Hematopoietic multipotent progenitor cell treated with erythropoietin and hydrocortisone succinate and interleukin-3 and kit ligand, for 8 days (in vitro differentiated cells): ENCODE results near the gene IL3.
"Not testable (repeated sequence)": the region's sequence is repeated elsewhere in the genome, so short reads cannot be mapped to it uniquely, and the experiment has no call there.

Experiments used
- DNase-seq: peaks from one replicate; pipeline ENCODE4 v3.0.0-alpha.2; 2015

Gene IL3

DNA sequence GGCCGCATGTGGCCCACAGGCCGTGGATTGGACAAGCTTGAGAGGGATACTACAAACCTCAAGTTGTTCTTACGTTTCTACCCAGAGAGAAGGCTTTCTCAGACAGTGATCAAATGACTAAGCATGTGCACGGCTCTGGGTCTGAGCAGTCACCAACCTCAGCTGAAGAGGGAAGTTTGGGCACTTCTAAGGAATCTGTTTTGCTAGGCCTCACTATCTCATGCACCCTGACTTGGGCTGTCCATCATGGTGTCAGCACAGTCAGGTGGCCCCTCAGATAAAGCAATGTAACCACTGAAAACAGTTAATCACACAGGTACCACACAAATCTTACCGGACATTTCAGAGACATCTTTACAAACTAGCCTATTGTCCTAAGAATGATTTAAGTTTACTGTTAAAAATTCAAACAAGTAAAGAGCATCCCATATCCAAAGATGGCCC, 37.7 kb downstream of the IL3 start:
- DNase-seq: peak; percentile 58

DNA sequence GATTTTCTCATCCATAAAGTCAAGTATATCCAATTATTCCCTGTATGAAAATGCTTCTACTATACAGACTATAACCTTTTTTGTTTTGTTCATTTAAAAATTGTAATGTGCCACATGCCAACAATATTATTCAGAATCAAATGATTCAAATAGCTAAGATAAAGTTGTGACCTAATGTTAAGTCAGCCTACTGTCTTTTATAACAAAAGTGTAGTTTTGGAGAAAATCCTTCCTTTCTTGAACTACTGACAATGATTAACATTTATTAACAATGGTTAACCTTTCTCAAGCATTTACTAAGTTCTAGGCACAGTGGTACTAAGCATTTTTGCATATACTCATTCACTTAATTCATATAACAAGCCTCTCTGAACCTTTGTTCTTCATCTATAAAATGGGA, 38.2 kb downstream of the IL3 start:
- no peak for DNase-seq

DNA sequence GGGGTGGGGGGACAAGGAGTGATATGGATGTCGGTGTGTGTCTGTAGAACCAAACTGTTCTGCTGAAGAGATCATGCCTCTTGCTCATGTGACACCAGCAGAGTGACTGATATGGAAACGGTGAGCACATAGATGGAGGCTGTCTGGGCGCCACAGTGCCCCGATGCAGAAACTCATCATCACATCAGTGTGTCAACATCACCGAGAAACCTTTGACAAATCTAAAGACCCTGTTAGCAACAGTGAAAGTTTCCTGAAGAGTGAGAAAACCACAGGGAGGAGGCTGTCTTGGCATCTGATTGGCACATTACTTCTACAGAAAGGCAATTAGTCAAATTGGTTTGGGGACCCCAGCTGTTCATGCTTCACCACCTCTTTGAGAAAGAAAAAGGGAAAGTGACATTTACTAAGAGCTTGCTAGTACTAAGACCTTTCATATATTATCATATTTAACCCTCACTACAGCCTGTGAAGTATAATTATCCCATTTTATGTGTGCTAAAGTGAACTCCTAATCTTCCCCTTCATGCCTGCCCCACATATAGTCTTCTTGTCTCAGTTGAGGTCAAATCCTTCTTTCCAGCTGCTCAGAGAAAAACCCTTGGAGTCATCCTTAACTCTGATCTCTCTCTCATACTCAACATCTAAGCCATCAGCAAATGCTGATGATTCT, 38.8 kb downstream of the IL3 start:
- DNase-seq: no peak

DNA sequence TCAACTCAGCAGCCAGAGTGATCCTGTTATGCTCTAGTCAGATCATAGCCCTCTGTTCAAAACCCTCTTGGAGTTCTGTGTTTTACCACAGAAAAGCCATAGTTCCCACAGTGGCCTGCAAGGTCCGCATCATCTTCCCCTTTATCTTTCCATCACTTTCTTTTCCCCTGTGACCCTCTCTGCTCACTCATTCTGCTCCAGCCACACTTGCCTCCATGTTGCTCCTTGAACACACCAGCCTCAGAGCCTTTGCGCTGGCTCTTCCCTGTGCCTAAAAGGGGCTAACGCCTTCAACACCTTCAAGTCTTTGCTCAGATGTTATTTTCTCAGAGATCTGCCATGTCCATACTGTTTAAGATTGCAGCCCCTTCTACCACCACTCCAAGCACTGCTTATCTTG, 39.5 kb downstream of the IL3 start:
- DNase-seq: no peak

DNA sequence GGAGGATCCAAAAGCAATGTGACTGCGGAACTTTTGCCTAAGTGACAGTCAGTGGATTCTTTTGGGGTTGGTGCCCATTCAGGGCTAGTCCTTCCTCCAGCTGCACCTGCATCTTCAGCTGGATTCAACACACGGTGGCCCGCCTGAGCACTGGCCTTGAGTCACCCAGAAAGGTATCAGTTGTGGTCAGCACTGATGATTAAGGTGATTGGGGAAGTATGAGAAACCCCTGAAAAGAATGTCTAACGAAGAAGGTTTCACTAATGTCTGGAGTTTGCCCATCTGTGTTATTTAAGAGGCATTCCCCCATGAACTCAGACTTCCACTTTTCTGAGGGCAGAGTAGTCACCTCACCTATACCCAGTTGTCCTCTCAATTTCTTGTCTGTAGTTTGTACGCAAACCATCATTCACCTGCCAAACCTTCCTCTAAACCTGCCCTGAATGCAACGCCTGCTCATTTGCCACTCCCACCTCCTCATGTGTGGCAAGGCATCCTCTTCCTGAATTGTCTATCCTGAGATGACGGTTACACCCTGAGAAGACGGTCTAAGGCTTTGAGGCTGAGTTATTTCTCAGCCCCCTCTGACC, 40.3 kb downstream of the IL3 start:
- DNase-seq: no peak

DNA sequence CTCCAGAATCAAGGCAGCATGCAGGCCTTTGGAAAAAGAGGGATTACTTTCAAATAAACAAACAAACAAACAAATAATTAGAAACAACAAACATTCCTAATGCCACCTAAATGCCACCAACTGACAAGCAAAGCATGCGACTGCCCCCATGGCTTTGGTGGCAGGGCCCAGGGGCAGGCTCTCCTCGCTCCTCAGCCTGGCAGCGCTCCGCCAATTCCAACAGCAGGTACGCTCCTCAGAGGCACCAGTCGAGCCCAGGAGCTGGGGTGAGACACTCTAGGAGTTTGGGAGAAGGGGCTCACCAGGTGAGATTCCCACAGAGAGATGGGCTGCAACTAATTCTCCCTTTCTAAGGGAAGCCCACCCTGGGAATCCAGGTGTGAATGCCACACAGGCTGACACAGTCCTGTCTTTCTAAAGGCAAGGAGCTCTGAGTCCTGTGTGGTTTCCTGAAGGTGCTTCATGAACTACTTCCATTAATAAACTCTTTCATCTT, 41.0 kb downstream of the IL3 start:
- no peak for DNase-seq

DNA sequence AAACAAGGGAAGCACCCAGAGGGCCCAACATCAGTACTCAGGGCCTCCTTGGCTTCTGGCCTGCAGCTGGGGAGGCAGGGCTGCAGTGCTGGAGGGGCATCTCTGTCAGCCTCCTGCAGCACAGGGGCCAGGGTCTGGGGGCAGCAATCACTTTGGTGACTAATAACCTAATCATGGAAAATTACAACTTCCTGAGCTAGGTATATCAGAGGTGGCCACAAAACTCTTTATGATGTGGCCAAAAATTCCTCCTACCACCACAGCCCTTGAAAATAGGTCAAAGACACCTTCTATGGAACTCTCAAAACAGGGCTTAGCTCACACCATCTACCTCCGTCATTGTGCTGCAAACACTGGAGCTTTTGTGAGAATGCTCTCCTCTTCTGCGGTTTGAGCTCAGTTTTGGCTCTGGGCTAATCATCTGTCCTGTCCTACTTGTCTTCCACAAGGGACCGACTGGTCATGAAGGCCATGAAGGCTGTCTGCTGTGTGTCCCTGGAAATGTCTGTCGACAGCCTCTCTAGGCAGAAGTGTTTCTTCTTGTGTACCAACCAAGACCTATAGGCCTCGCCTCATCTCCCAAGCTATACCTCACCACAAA, 41.7 kb downstream of the IL3 start:
- DNase-seq: no peak

DNA sequence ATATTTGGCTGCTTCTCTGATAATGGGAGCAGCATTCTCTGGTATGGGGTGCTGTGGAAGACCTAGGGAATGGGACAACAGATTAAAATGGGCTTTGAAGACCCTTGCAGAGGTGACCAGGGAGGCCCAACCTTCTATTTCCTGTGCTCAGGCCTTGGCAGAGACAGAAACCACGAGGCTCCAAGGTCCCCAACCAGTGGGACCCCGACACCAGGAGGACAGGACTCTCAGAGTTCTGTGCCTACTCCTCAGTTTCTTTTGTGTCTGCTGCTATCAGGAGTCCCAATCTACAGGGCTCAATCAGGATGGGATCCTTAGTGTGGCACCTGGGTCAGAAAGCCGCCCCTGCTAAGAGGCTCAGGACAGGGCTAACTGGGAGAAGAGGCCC, 42.5 kb downstream of the IL3 start:
- no peak for DNase-seq

DNA sequence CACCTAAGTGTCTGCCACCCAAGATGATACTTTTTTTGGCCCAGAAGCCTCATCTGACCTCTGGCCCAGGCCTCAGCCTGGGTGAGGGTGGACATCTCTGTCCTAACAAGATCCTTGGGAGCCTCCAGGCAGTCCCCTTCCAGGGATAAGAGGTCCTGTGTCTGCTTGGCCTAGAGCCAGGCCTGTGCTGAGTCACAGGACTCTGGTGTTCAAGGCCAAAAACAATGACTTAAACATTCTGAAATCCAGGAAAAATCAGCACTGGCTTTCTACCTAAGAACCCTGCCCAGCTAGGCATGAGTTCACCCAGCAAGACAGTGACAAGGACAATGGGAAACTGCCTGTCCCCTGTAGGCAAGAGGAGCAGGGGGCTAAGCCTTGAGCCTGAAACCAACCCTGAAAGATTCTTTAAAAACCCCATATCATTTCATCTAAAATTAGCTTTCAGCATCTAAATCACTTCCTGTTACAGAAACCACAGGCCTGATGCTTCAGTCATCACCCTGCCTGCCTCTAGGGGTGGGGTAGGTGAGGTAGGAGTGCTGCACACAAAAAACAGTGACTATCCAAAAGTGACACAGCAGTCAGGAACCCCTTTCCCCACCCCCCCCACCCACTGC, 43.0 kb downstream of the IL3 start:
- DNase-seq: peak; percentile 52

DNA sequence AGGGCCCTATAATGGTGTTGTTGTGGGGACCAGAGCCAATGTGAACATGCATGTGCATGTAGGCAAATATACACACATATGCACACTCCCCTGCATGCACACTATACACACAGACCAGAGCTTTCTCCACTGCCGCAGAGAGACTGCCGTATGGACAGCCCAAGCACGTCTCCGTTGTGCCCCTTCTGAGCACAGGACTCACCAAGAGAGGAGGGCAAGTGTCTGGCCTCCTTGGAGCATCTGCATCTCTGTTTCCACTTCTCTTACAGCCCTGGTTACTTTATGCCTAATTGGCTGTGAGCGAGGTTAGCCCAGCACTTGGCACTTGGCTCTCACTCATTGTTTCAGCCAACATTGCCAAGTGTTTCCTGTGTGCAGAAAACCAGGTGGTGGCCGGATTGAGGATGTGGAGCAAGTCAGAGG, 43.5 kb downstream of the IL3 start:
- DNase-seq: no peak

DNA sequence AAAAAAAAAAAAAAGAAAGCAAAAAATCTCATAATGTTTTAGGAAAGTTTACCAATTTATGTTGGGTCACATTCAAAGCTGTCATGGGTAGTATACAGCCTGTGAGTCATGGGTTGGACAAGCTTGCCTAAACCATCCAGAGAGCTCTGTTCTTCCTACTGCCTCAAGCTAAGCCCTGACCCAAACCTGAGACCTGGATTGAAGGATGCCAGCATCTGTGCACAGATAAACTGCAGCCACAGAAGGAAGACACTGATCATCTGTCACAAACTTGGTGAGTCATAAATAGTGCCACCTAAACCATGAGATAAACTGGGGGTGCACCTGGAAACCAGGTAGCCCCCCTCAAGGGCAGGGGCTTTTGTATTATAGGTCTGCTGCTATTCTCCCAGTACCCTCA, 44.1 kb downstream of the IL3 start:
- DNase-seq: no peak

DNA sequence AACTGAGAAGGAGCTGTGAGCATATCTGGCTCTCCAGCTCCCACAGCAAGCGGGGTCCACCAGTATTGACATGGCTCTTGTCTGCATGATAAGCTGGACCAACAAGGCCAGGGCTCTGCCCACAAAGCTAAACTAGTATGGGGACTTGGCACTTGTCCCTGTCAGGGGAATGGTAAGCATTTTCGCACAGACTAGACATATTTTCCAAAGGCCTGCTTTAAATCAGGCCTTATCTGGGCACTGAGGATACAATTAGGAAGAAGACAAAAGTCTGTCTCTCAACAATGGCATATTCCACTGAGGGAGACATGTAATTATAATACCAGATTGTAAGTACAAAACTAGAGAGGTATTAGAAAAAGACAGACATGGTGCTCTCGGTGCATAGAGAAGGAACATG, 45.2 kb downstream of the IL3 start:
- peak; percentile 39 for DNase-seq

DNA sequence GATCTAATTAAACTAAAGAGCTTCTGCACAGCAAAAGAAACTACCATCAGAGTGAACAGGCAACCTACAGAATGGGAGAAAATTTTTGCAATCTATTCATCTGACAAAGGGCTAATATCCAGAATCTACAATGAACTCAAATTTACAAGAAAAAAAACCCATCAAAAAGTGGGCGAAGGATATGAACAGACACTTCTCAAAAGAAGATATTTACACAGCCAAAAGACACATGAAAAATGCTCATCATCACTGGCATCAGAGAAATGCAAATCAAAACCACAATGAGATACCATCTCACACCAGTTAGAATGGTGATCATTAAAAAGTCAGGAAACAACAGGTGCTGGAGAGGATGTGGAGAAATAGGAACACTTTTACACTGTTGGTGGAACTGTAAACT, 48.0 kb downstream of the IL3 start:
- DNase-seq: not testable (repeated sequence)

DNA sequence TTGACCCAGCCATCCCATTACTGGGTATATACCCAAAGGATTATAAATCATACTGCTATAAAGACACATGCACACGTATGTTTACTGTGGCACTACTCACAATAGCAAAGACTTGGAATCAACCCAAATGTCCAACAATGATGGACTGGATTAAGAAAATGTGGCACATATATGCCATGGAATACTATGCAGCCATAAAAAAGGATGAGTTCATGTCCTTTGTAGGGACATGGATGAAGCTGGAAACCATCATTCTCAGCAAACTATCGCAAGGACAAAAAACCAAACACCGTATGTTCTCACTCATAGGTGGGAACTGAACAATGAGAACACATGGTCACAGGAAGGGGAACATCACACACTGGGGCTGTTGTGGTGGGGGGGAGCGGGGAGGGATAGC, 48.5 kb downstream of the IL3 start:
- not testable (repeated sequence) for DNase-seq

DNA sequence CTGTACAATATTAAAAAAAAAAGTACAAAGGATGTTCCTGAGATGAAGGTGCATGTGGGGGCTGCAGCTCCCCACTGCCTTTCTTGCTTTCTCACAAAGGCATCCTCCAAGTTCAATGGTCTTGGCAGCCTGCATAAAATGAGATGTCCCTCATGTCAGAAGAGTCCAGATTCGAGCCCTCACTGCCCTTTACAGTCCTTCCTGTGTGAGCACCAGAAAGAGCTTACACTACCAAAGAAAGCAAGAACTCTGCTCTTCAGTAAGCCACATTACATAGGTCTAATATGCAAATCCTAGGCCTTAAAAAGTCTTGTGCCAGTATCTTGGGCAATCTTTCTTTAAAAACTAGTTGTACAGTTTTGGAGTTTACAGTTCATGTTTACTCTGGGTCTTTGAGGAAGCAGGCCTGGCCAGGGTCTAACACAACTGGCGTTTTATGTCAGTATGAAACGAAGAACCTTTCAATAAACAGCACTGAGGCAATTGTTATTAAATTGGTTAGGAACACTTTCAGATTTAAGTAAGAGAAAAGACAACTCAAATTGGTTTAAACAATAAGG, 49.1 kb downstream of the IL3 start:
- no peak for DNase-seq

DNA sequence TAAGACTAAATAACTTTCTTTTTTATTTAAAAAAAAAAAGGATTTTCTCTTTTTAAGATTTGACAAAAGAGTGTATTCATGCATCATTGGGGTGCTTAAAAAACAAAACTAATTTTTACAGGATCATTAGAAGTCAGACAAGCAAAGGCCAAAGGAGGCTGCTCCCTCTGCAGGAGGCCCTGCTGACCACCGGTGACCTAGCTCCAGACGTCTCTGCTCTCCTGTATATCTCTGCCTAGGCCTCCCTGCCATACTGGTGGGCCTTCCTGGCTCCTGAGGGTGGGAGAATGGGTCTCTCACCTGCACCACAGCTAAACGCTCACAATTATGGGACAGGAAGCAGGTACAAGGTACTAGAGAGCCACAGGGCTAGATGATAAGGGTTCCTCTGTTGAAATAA, 49.7 kb downstream of the IL3 start:
- no peak for DNase-seq

DNA sequence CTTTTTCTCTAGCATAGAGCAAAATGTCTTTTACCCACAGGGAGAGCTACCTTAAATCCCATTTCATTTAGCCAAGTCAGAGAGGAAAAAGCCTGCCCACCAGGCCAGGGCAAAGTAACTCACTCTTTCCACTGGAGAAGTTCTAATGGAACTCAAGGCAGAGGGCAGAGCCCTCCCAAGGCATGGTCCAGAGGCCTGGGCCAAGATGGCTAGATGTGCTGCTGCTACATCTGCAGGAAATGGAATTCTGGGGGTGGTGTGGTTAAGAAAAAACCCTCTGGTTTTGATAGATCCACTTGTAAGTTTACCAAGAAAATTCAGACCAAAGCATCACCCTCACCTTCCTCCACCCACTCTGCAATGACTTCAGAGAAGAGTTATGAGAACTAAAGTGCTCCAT, 50.5 kb downstream of the IL3 start:
- no peak for DNase-seq

DNA sequence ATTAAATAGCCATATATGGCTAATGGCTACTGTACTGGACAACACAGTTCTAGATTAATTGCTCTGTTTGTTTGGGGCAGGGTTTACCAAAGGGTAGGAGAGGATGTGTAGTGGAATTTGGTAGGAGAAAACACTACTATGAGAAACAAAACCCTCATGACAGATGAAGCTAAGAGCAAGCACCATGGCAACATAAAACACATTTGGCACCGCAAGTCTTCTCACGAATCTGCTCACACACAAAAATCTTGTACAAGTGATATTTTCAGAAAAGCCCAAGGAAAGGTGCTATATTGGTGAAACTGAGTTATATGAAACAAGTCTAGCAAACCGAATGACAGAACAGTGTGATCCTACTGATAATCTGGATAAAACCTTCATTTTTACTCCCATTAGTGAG, 51.7 kb downstream of the IL3 start:
- no peak for DNase-seq
